HG02588 (cell line): Measurements from ENCODE around the gene NLRP9.
"Not testable (repeated sequence)": the region's sequence is repeated elsewhere in the genome, so short reads cannot be mapped to it uniquely, and the experiment has no call there.

ENCODE experiments used
- ATAC-seq: cut with Tn5 transposase; IDR thresholded peaks from one replicate; pipeline ENCODE4 v1.9.1; 2021; ENCODE audit warnings: mild to moderate bottlenecking, moderate library complexity; ENCODE audit not compliant: unreplicated experiment

The NLRP9 gene

GRCh38 chr19:55738302-55738701 lies at the start of gene NLRP9:
TSS of gene NLRP9 (minus strand) at chr19:55738402. CDS start at chr19:55738374, 28 bp downstream.
- no peak for ATAC-seq

- no peak for ATAC-seq
These were observed 42.9 kb upstream of the NLRP9 start for GRCh38 chr19:55781112-55781511.

- ATAC-seq = no peak
These were observed 40.1 kb upstream of the NLRP9 start for GRCh38 chr19:55778331-55778730.

GRCh38 chr19:55777528-55777927 lies 39.3 kb upstream of the NLRP9 start:
- ATAC-seq = no peak

GRCh38 chr19:55769632-55770031 lies 31.4 kb upstream of the NLRP9 start:
- ATAC-seq = not testable (repeated sequence)

GRCh38 chr19:55768818-55769217 lies 30.6 kb upstream of the NLRP9 start, which contains the start of gene RFPL4AL1:
TSS of gene RFPL4AL1 (plus strand) at chr19:55769118. CDS start at chr19:55771805, 2,687 bp downstream.
- not testable (repeated sequence) for ATAC-seq

GRCh38 chr19:55766466-55766865 lies 28.3 kb upstream of the NLRP9 start:
- ATAC-seq = no peak

- ATAC-seq = not testable (repeated sequence)
These were observed 20.6 kb upstream of the NLRP9 start, which contains the start of gene RFPL4A for GRCh38 chr19:55758797-55759196. TSS of gene RFPL4A (plus strand) at chr19:55759097. CDS start at chr19:55761801, 2,704 bp downstream.

- not testable (repeated sequence) for ATAC-seq
These were observed 18.6 kb upstream of the NLRP9 start for GRCh38 chr19:55756808-55757207.

- no peak for ATAC-seq
These were observed 15.2 kb upstream of the NLRP9 start for GRCh38 chr19:55753401-55753800.

- ATAC-seq = no peak
These were observed 12.5 kb upstream of the NLRP9 start for GRCh38 chr19:55750715-55751114.

GRCh38 chr19:55730378-55730777 lies 7.8 kb downstream of the NLRP9 start:
- not testable (repeated sequence) for ATAC-seq

GRCh38 chr19:55723491-55723890 lies 14.7 kb downstream of the NLRP9 start:
- ATAC-seq = no peak

- no peak for ATAC-seq
These were observed 17.4 kb downstream of the NLRP9 start for GRCh38 chr19:55720801-55721200.

GRCh38 chr19:55720214-55720746 lies 17.9 kb downstream of the NLRP9 start:
- no peak for ATAC-seq

GRCh38 chr19:55717879-55718711 lies 20.1 kb downstream of the NLRP9 start:
- ATAC-seq = not testable (repeated sequence)

GRCh38 chr19:55717251-55717650 lies 21.0 kb downstream of the NLRP9 start:
- no peak for ATAC-seq

- no peak for ATAC-seq
These were observed 21.7 kb downstream of the NLRP9 start for GRCh38 chr19:55716531-55716930.

- no peak for ATAC-seq
These were observed 25.2 kb downstream of the NLRP9 start for GRCh38 chr19:55712804-55713631.

GRCh38 chr19:55711719-55712118 lies 26.5 kb downstream of the NLRP9 start:
- ATAC-seq = no peak

GRCh38 chr19:55705972-55706371 lies 32.2 kb downstream of the NLRP9 start:
- ATAC-seq = no peak
